Medulla oblongata (tissue), 1 donor: ENCODE measurements around the gene AGRN.
"Not testable (repeated sequence)": the region's sequence is repeated elsewhere in the genome, so short reads cannot be mapped to it uniquely, and the experiment has no call there.

ENCODE experiments used
- DNase-seq: peaks from one replicate; pipeline ENCODE4 v3.0.0-alpha.2; 2015; ENCODE audit errors: extremely low spot score

AGRN gene

GRCh38 chr1:1020000-1020404 is at the start of gene AGRN:
AGRN (plus strand) TSS chr1:1020120; CDS start chr1:1020173, 53 bp downstream.
- DNase-seq, result peak; percentile 24

GRCh38 chr1:970242-970972 is 49.5 kb upstream of the AGRN start:
- DNase-seq, result no peak

- no peak for DNase-seq
Observed at GRCh38 chr1:970973-971730, 48.8 kb upstream of the AGRN start.

- DNase-seq, result no peak
Observed at GRCh38 chr1:971751-972506, 48.0 kb upstream of the AGRN start.

GRCh38 chr1:972726-973458 is 47.0 kb upstream of the AGRN start:
- no peak for DNase-seq

- no peak for DNase-seq
Observed at GRCh38 chr1:973459-974292, 46.2 kb upstream of the AGRN start.

GRCh38 chr1:974293-974640 is 45.7 kb upstream of the AGRN start:
- DNase-seq, result no peak

GRCh38 chr1:974687-975328 is 45.1 kb upstream of the AGRN start:
- DNase-seq, result no peak

- DNase-seq, result no peak
Observed at GRCh38 chr1:975365-975764, 44.6 kb upstream of the AGRN start.

GRCh38 chr1:975896-976683 is 43.8 kb upstream of the AGRN start:
- no peak for DNase-seq

- DNase-seq, result not testable (repeated sequence)
Observed at GRCh38 chr1:976791-977190, 43.1 kb upstream of the AGRN start.

- DNase-seq, result no peak
Observed at GRCh38 chr1:978069-978834, 41.7 kb upstream of the AGRN start.

GRCh38 chr1:978835-979743 is 40.8 kb upstream of the AGRN start:
- no peak for DNase-seq

- no peak for DNase-seq
Observed at GRCh38 chr1:979744-980072, 40.2 kb upstream of the AGRN start.

- DNase-seq, result no peak
Observed at GRCh38 chr1:980137-980571, 39.8 kb upstream of the AGRN start.

- no peak for DNase-seq
Observed at GRCh38 chr1:980602-981395, 39.1 kb upstream of the AGRN start.

GRCh38 chr1:981491-981954 is 38.4 kb upstream of the AGRN start:
- DNase-seq, result no peak
